GM18861 (cell line): Measurements from ENCODE around the gene TIMMDC1.

Experiments
- ATAC-seq: cut with Tn5 transposase; IDR thresholded peaks from one replicate; pipeline ENCODE4 v1.9.1; 2021; ENCODE audit not compliant: unreplicated experiment

Gene TIMMDC1

DNA sequence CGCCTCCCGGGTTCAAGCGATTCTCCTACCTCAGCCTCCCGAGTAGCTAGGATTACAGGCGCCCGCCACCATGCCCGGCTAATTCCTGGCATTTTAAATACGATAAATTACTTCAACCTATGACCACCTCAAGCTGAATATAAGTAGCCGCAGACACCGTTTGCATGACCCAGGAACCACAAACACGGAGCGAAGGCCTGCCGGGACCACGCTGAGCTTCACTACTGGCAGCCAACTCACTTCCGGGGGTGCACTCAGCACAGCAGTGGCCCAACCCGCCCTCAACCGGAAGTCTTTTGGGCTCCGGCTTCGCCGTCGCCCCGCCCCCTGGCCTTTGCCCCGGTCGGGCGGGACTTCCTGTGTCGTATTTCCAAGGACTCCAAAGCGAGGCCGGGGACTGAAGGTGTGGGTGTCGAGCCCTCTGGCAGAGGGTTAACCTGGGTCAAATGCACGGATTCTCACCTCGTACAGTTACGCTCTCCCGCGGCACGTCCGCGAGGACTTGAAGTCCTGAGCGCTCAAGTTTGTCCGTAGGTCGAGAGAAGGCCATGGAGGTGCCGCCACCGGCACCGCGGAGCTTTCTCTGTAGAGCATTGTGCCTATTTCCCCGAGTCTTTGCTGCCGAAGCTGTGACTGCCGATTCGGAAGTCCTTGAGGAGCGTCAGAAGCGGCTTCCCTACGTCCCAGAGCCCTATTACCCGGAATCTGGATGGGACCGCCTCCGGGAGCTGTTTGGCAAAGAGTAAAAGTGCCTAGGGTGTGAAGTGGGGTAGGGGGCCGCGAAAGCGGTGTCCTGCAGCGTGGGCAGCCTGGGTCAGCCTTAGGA, at the start of gene TIMMDC1:
TSS of gene TIMMDC1 (plus strand) at position 362 of the 826 bp plus-strand sequence. CDS start at position 549, 187 bp downstream.
- ATAC-seq: peak; percentile 94

- ATAC-seq: no peak
These were observed 44.5 kb upstream of the TIMMDC1 start for GRCh38 chr3:119453822-119454221.

- ATAC-seq: no peak
These were observed 41.9 kb upstream of the TIMMDC1 start for GRCh38 chr3:119456469-119456868.

DNA sequence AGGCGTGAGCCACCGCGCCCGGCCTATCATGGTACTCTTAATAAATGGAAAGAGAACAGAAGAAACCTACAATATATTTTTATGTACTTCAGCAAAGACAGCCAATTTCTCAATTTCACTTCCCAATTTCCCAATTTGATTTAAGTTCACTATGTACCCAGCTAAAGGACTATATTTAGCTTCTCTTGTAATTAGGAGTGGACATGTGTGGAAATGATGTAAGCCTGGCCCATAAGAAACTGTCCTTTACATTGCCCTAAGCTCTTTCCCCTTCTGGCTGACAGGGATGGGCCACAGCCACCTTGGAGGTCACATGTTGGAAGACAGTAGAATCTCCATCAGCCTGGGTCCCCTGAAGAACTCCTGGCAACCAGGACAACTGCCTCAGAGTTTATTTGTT, 41.1 kb upstream of the TIMMDC1 start:
- no peak for ATAC-seq

GRCh38 chr3:119463171-119464169, 34.9 kb upstream of the TIMMDC1 start, which contains the start of gene TMEM39A:
Gene TMEM39A (minus strand): TSS chr3:119463615. CDS start chr3:119462074, 1,541 bp downstream.
- ATAC-seq: peak; percentile 95

DNA sequence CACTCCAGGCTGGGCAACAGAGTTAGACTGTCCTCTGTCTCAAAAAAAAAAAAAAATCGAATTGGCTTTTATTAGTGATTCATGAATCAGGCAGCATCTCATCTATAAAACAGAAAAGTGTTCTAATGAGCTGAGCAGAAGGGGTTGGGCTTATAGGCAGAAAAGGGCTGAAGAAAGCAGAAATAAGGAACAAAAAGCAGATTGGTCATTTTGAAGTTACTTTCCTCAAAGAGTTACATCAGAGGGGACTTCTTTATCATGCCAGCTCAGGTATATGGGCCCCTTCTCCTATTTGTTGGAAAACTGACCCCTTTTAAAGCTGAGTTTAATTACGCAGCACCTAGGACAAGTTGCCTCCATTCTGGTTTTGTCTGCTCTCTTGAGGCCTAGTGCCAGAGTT, 30.3 kb upstream of the TIMMDC1 start:
- ATAC-seq: no peak

GRCh38 chr3:119469418-119470189, 28.7 kb upstream of the TIMMDC1 start:
- ATAC-seq: no peak

DNA sequence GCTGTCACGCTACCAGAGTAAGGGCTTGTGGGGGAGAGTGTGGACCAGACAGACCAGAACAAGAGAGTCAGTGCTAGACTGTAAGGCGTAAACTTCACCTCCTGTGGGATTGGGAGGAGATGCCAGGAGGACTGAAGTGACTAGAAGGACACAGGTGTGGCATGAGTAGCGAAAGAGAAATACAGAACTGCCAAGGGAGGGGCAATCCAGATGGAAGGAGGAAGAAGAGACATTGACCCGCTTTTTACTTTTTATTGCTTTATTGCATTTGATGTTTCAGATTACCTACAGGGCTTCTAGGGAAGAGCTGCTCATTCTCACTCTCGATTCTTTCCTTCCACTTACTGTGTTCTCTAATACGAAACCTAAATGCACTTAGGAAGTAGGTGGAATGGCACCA, 27.5 kb upstream of the TIMMDC1 start:
- no peak for ATAC-seq

- no peak for ATAC-seq
These were observed 17.3 kb upstream of the TIMMDC1 start for GRCh38 chr3:119481079-119481478.

- no peak for ATAC-seq
These were observed 15.2 kb upstream of the TIMMDC1 start for GRCh38 chr3:119483101-119483500.

GRCh38 chr3:119485563-119485962, 12.8 kb upstream of the TIMMDC1 start:
- ATAC-seq: no peak

- no peak for ATAC-seq
These were observed 8.2 kb upstream of the TIMMDC1 start for GRCh38 chr3:119490153-119490552.

GRCh38 chr3:119492128-119492527, 6.2 kb upstream of the TIMMDC1 start:
- no peak for ATAC-seq

- no peak for ATAC-seq
These were observed 5.5 kb upstream of the TIMMDC1 start for GRCh38 chr3:119492810-119493209.

GRCh38 chr3:119494597-119494996, 3.8 kb upstream of the TIMMDC1 start:
- no peak for ATAC-seq

- no peak for ATAC-seq
These were observed 544 bp upstream of the TIMMDC1 start for GRCh38 chr3:119497820-119498185.

DNA sequence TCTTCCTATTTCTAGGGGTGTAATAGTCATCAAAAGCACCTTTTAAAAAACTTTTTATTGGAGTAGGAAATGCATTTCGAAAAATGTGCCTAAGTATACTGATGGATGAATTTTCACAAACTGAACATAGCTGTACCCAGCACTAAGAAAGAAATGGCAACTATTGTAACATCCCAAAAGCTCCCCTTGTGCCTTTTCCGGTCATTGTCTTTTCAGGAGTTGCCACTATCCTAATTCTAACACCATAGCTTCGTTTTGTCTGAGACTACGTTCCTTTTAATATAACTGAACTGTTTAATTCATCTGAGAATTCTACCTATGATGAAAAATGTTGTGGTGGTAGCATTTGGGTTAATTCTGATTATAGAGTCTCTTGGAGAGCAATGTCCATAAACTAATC, 1.9 kb downstream of the TIMMDC1 start:
- no peak for ATAC-seq

DNA sequence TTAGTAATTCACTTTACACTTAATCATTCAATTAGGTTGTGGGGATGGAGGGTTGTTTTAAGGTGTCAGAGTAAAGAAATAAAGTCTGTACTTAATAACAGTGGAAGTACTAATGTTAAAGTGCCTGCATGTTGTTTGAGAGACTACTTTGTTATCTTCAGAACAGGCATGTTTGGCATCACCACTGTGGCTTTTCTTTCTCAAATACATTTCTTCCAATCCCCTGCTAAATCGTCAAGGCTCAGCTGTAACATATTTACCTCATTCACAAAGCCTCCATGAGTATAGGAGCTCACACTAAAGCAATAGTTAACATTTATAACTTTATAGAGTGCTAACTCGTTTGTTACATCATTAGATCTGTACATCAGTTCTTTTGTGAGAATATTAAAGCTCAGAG, 2.6 kb downstream of the TIMMDC1 start:
- ATAC-seq: no peak

DNA sequence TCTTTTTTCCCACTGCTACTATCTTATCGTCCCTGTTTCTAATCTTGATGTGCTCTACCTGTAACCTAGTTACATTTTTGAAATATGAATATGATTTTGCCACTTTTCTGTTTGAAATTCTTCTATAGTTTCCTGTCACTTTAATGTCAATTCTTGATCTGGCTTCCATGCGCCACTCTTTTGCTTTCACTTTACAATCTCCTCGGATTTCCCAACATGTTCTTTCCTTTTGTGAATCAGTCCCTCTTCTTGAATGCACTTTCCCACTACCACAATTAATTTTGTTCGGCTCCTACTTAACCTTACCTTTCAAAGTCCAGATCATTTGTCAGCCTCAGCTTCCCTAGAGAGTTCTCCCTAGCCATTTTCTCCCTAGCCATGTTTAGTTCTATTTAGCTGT, 8.3 kb downstream of the TIMMDC1 start:
- ATAC-seq: no peak

DNA sequence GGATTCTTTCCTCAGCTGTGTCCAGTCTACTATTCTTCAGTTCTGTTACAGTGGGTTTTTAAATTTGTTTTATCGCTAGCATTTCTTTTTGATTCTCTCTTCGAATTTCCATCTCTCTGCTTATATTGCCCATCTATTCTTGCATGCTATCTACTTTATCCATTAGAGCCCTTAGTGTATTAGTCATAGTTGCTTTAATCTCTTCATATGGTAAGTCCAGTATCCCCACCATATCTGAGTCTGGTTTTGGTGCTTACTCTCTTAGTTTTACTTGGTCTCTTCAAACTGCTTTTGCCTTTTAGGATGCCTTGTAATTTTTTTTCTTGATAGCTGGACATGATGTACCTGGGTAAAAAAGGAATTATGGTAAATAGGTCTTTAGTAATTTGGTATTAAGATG, 9.1 kb downstream of the TIMMDC1 start:
- no peak for ATAC-seq
